ENCODE measurements around the gene TXNL4A.

DNA sequence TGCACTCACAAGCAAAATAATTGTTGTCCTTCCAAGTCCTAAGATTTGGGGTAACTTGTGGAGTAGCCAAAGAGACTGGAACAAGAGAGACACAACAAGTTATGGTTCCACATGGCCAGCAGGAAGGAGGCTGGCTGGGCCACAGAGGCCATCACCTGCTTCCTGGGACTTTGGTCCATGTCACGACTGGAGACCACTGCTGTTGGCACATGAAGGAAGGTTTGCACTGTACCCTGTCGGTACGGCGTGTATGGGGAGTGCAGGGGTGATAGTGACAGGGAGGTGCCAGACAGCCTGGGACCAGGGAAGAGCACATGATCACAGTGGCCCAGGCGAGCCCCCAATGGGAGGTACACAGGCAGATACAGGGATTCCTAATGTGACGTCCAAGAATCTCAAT is 52.4 kb downstream of the TXNL4A start:
- TF ChIP-seq, protein P1, sequence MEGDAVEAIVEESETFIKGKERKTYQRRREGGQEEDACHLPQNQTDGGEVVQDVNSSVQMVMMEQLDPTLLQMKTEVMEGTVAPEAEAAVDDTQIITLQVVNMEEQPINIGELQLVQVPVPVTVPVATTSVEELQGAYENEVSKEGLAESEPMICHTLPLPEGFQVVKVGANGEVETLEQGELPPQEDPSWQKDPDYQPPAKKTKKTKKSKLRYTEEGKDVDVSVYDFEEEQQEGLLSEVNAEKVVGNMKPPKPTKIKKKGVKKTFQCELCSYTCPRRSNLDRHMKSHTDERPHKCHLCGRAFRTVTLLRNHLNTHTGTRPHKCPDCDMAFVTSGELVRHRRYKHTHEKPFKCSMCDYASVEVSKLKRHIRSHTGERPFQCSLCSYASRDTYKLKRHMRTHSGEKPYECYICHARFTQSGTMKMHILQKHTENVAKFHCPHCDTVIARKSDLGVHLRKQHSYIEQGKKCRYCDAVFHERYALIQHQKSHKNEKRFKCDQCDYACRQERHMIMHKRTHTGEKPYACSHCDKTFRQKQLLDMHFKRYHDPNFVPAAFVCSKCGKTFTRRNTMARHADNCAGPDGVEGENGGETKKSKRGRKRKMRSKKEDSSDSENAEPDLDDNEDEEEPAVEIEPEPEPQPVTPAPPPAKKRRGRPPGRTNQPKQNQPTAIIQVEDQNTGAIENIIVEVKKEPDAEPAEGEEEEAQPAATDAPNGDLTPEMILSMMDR (IDR thresholded peaks at IDR 0.05): no peak
- no peak for TF ChIP-seq POLR2A (IDR thresholded peaks at IDR 0.05)
